Measurements from ENCODE around the gene RNF130.

Gene RNF130

DNA sequence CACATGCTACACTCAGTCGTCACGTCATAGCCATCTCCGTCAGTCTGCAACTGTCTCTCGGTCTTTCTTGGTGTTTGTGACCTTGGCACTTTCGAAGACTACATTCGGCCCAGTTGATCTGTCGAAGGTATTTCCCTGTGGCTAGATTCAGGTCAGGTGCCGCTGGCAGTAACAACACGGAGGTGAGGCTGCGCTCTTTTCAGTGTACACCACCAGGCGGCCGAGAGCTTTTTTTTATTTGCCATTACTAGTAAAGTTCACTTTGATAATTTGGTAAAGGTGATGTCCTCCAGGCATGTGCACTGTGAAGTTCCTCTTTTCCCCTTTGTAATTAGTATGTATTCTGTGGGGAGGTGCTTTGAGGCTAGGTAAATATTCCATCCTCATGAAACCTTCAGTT, 49.7 kb downstream of the RNF130 start:
- TF ChIP-seq, protein P1, sequence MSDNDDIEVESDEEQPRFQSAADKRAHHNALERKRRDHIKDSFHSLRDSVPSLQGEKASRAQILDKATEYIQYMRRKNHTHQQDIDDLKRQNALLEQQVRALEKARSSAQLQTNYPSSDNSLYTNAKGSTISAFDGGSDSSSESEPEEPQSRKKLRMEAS (IDR thresholded peaks at IDR 0.05): no peak
- no peak for TF ChIP-seq TCF12 (IDR thresholded peaks at IDR 0.05; ENCODE audit: low read depth)
- no peak for TF ChIP-seq ZBTB7A (IDR thresholded peaks at IDR 0.05; ENCODE audit: low read depth)
- no peak for TF ChIP-seq YY1 (IDR thresholded peaks at IDR 0.05; ENCODE audit: low read depth)
- TF ChIP-seq FOXM1 (IDR thresholded peaks at IDR 0.05; ENCODE audit: borderline replicate concordance, low read depth): no peak

- TF ChIP-seq, protein P1 (IDR thresholded peaks at IDR 0.05): no peak
- no peak for TF ChIP-seq CEBPB (IDR thresholded peaks at IDR 0.05)
- TF ChIP-seq YY1 (IDR thresholded peaks at IDR 0.05; ENCODE audit: low read depth): no peak
- TF ChIP-seq TEAD4 (IDR thresholded peaks at IDR 0.05): no peak
- TF ChIP-seq TCF12 (IDR thresholded peaks at IDR 0.05; ENCODE audit: low read depth): no peak
- no peak for TF ChIP-seq ZBTB7A (IDR thresholded peaks at IDR 0.05; ENCODE audit: low read depth)
- TF ChIP-seq EGR1 (IDR thresholded peaks at IDR 0.05): no peak
- TF ChIP-seq FOXM1 (IDR thresholded peaks at IDR 0.05; ENCODE audit: borderline replicate concordance, low read depth): no peak
- TF ChIP-seq NFIC (IDR thresholded peaks at IDR 0.05): no peak
- no peak for TF ChIP-seq TAF1 (IDR thresholded peaks at IDR 0.05; ENCODE audit: low read depth)
- no peak for TF ChIP-seq RAD21 (IDR thresholded peaks at IDR 0.05; ENCODE audit: low read depth)
- TF ChIP-seq, protein P2, sequence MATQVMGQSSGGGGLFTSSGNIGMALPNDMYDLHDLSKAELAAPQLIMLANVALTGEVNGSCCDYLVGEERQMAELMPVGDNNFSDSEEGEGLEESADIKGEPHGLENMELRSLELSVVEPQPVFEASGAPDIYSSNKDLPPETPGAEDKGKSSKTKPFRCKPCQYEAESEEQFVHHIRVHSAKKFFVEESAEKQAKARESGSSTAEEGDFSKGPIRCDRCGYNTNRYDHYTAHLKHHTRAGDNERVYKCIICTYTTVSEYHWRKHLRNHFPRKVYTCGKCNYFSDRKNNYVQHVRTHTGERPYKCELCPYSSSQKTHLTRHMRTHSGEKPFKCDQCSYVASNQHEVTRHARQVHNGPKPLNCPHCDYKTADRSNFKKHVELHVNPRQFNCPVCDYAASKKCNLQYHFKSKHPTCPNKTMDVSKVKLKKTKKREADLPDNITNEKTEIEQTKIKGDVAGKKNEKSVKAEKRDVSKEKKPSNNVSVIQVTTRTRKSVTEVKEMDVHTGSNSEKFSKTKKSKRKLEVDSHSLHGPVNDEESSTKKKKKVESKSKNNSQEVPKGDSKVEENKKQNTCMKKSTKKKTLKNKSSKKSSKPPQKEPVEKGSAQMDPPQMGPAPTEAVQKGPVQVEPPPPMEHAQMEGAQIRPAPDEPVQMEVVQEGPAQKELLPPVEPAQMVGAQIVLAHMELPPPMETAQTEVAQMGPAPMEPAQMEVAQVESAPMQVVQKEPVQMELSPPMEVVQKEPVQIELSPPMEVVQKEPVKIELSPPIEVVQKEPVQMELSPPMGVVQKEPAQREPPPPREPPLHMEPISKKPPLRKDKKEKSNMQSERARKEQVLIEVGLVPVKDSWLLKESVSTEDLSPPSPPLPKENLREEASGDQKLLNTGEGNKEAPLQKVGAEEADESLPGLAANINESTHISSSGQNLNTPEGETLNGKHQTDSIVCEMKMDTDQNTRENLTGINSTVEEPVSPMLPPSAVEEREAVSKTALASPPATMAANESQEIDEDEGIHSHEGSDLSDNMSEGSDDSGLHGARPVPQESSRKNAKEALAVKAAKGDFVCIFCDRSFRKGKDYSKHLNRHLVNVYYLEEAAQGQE (IDR thresholded peaks at IDR 0.05; ENCODE audit: low read depth): no peak
- TF ChIP-seq, protein P3, sequence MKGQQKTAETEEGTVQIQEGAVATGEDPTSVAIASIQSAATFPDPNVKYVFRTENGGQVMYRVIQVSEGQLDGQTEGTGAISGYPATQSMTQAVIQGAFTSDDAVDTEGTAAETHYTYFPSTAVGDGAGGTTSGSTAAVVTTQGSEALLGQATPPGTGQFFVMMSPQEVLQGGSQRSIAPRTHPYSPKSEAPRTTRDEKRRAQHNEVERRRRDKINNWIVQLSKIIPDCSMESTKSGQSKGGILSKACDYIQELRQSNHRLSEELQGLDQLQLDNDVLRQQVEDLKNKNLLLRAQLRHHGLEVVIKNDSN (IDR thresholded peaks at IDR 0.05): no peak
- TF ChIP-seq CREB1 (IDR thresholded peaks at IDR 0.05; ENCODE audit: low read depth): no peak
- no peak for TF ChIP-seq EP300 (IDR thresholded peaks at IDR 0.05; ENCODE audit: borderline replicate concordance)
Measured at GRCh38 chr5:180020176-180020575, 51.4 kb downstream of the RNF130 start.

GRCh38 chr5:180018347-180019060, 53.1 kb downstream of the RNF130 start:
- TF ChIP-seq TAF1 (IDR thresholded peaks at IDR 0.05; ENCODE audit: low read depth) (no peak), RAD21 (IDR thresholded peaks at IDR 0.05; ENCODE audit: low read depth) (no peak), YY1 (IDR thresholded peaks at IDR 0.05; ENCODE audit: low read depth) (no peak), ZBTB7A (IDR thresholded peaks at IDR 0.05; ENCODE audit: low read depth) (no peak), EGR1 (IDR thresholded peaks at IDR 0.05) (no peak), NFIC (IDR thresholded peaks at IDR 0.05) (no peak), TCF12 (IDR thresholded peaks at IDR 0.05; ENCODE audit: low read depth) (no peak)

- TF ChIP-seq CREB1 (IDR thresholded peaks at IDR 0.05; ENCODE audit: low read depth) (no peak), NFIC (IDR thresholded peaks at IDR 0.05) (no peak), TEAD4 (IDR thresholded peaks at IDR 0.05) (no peak), EGR1 (IDR thresholded peaks at IDR 0.05) (no peak), CEBPB (IDR thresholded peaks at IDR 0.05) (no peak), TAF1 (IDR thresholded peaks at IDR 0.05; ENCODE audit: low read depth) (no peak), TCF12 (IDR thresholded peaks at IDR 0.05; ENCODE audit: low read depth) (no peak), RAD21 (IDR thresholded peaks at IDR 0.05; ENCODE audit: low read depth) (no peak), YY1 (IDR thresholded peaks at IDR 0.05; ENCODE audit: low read depth) (no peak), ZBTB7A (IDR thresholded peaks at IDR 0.05; ENCODE audit: low read depth) (no peak), FOXM1 (IDR thresholded peaks at IDR 0.05; ENCODE audit: borderline replicate concordance, low read depth) (no peak), EP300 (IDR thresholded peaks at IDR 0.05; ENCODE audit: borderline replicate concordance) (no peak)
- TF ChIP-seq, protein P1 (IDR thresholded peaks at IDR 0.05): no peak
- TF ChIP-seq, protein P2 (IDR thresholded peaks at IDR 0.05; ENCODE audit: low read depth): no peak
- TF ChIP-seq, protein P3 (IDR thresholded peaks at IDR 0.05): no peak
Measured at GRCh38 chr5:180013678-180014077, 57.9 kb downstream of the RNF130 start.

DNA sequence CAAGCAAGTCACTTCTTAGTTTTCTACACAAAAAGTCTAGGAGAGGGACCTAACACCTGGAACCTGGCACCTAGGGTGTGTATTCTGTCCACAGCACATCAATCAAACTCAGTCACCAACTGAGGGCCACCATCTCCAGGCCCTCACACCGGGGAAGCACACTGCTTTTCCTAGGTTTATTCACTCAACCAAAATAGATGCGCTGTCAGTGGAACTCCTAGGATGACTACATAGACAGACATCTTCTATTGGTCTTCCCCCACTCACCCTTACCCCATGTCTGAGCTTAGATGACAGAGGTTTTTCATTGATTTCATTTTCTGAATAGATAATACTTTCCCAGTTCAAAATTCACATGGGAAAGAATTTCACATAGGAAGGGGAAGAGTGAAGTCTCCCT, 59.2 kb downstream of the RNF130 start:
- TF ChIP-seq, protein P2 (IDR thresholded peaks at IDR 0.05; ENCODE audit: low read depth): no peak
- TF ChIP-seq CEBPB (IDR thresholded peaks at IDR 0.05): no peak
